SK-N-SH treated with all-trans-retinoic acid at 6 μM for 48 hours (cell line): ENCODE measurements around the gene RFX8.

ENCODE experiments used
- ATAC-seq: fragments of 200-7000 bp; cut with Tn5 transposase; 3 replicates; pipeline ENCODE4 v1.9.1; 2020; ENCODE audit warnings: mild to moderate bottlenecking, moderate library complexity
- ARNTL ChIP-seq: fragments of 450-650 bp; formaldehyde crosslinking; IDR thresholded peaks from 2 replicates; pipeline ENCODE4 v1.5.0; 2020; ENCODE audit warnings: low read depth, mild to moderate bottlenecking, moderate library complexity, borderline replicate concordance
- BACH2 ChIP-seq: fragments of 250-450 bp; sonication (Bioruptor Pico); IDR thresholded peaks from 2 replicates; pipeline ENCODE4 v1.9.0; 2021; ENCODE audit warnings: mild to moderate bottlenecking, borderline replicate concordance
- CSDC2 ChIP-seq: fragments of 250-450 bp; sonication (Bioruptor Pico); IDR thresholded peaks from 2 replicates; pipeline ENCODE4 v1.5.0; 2020; ENCODE audit warnings: mild to moderate bottlenecking, moderate library complexity
- ESRRG ChIP-seq: fragments of 250-450 bp; sonication (Bioruptor Pico); IDR thresholded peaks from 2 replicates; pipeline ENCODE4 v1.6.1; 2021; ENCODE audit warnings: mild to moderate bottlenecking
- ISL1 ChIP-seq: fragments of 250-450 bp; sonication (Bioruptor Pico); IDR thresholded peaks from 2 replicates; pipeline ENCODE4 v2.1.2; 2022; ENCODE audit warnings: mild to moderate bottlenecking, moderate library complexity
- POU6F1 ChIP-seq: fragments of 250-450 bp; sonication (Bioruptor Pico); IDR thresholded peaks from 2 replicates; pipeline ENCODE4 v1.8.0; 2021; ENCODE audit warnings: low read depth, mild to moderate bottlenecking, moderate library complexity, borderline replicate concordance
- PPARA ChIP-seq: fragments of 250-450 bp; sonication (Bioruptor Pico); IDR thresholded peaks from 2 replicates; pipeline ENCODE4 v1.5.0; 2020; ENCODE audit warnings: mild to moderate bottlenecking, borderline replicate concordance
- RARB ChIP-seq: fragments of 250-450 bp; sonication (Bioruptor Pico); IDR thresholded peaks from 2 replicates; pipeline ENCODE4 v1.8.0; 2021; ENCODE audit warnings: mild to moderate bottlenecking, moderate library complexity
- SNAI2 ChIP-seq: fragments of 250-450 bp; sonication (Bioruptor Pico); IDR thresholded peaks from 2 replicates; pipeline ENCODE4 v1.5.0; 2020; ENCODE audit warnings: mild to moderate bottlenecking, moderate library complexity
- TCF4 ChIP-seq: fragments of 250-450 bp; sonication (Bioruptor Pico); IDR thresholded peaks from 2 replicates; pipeline ENCODE4 v1.8.0; 2021; ENCODE audit warnings: mild to moderate bottlenecking, moderate library complexity, borderline replicate concordance
- TOX ChIP-seq: fragments of 250-450 bp; sonication (Bioruptor Pico); IDR thresholded peaks from 2 replicates; pipeline ENCODE4 v1.8.0; 2021; ENCODE audit warnings: mild to moderate bottlenecking, moderate library complexity, borderline replicate concordance
- ZC3H10 ChIP-seq: fragments of 250-450 bp; sonication (Bioruptor Pico); IDR thresholded peaks from 2 replicates; pipeline ENCODE4 v1.5.1; 2021; ENCODE audit warnings: mild to moderate bottlenecking, moderate library complexity
- ZFP3 ChIP-seq: fragments of 250-450 bp; sonication (Bioruptor Pico); IDR thresholded peaks from 2 replicates; pipeline ENCODE4 v1.5.0; 2020; ENCODE audit warnings: mild to moderate bottlenecking, moderate library complexity
- ZFP30 ChIP-seq: fragments of 450-650 bp; formaldehyde crosslinking; IDR thresholded peaks from 2 replicates; pipeline ENCODE4 v1.5.0; 2022; ENCODE audit warnings: mild to moderate bottlenecking, moderate library complexity
- ZNF565 ChIP-seq: fragments of 450-650 bp; formaldehyde crosslinking; conservative IDR thresholded peaks from 2 replicates; pipeline ENCODE4 v1.5.0; 2020; ENCODE audit warnings: low read depth, mild to moderate bottlenecking, moderate library complexity
- ZNF70 ChIP-seq: fragments of 450-650 bp; formaldehyde crosslinking; IDR thresholded peaks from 2 replicates; pipeline ENCODE4 v1.5.0; 2020; ENCODE audit warnings: mild to moderate bottlenecking, moderate library complexity
- ZNF8 ChIP-seq: fragments of 450-650 bp; formaldehyde crosslinking; IDR thresholded peaks from 2 replicates; pipeline ENCODE4 v1.5.0; 2020; ENCODE audit warnings: mild to moderate bottlenecking, moderate library complexity
- TF ChIP-seq, protein P1 (sequence below): fragments of 250-450 bp; sonication (Bioruptor Pico); IDR thresholded peaks from 2 replicates; pipeline ENCODE4 v1.5.1; 2020; ENCODE audit warnings: low read depth, mild to moderate bottlenecking, moderate library complexity
- TF ChIP-seq, protein P2 (sequence below): fragments of 250-450 bp; sonication (Bioruptor Pico); IDR thresholded peaks from 2 replicates; pipeline ENCODE4 v1.5.0; 2020; ENCODE audit warnings: mild to moderate bottlenecking, moderate library complexity

Gene RFX8

DNA sequence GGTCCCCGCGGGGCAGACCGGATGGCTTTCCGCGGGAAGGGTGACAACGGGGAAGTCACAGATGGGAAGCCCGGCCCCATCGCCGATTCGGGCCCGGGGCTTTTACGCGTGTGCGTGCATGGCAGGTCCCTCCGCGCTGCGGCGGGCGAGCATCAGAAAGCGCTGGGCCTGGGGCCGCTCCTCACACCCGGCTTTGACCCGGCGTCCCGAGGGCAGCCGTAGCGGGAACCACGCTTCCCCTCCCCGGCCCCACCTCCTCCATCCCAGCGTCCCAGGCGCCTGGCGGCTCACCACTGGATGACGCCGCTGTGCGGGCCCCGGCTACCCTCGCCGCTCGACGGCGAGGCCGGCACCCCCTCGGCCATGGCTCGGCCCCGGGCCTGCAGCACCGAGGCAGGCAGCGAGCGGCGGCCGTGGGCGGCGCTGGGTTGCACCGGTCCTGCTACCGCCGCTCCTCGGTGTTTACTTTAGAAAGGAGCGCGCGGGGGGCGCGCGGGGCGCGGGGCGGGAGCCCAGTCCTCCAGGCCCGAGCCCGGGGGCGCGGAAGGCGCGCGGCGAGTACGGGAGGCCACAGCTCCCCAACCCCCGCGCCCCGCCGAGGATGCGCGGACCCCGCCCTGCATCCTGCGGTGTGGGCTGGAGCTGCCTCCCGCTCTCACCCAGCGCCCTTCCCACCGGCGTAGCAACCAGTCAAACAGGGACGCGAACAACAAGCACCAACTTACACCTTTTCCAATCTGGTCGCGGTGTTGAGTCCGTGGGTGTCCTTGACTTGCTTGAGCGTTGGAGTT is 806 bp downstream of the RFX8 start:
- peak; percentile 63 for ATAC-seq
- TF ChIP-seq TCF4 (no peak), ZC3H10 (CRISPR knock-in tag) (no peak), ZFP30 (CRISPR knock-in tag) (no peak), ESRRG (no peak), PPARA (CRISPR knock-in tag) (no peak), RARB (CRISPR knock-in tag) (no peak)
- TF ChIP-seq, protein P1, sequence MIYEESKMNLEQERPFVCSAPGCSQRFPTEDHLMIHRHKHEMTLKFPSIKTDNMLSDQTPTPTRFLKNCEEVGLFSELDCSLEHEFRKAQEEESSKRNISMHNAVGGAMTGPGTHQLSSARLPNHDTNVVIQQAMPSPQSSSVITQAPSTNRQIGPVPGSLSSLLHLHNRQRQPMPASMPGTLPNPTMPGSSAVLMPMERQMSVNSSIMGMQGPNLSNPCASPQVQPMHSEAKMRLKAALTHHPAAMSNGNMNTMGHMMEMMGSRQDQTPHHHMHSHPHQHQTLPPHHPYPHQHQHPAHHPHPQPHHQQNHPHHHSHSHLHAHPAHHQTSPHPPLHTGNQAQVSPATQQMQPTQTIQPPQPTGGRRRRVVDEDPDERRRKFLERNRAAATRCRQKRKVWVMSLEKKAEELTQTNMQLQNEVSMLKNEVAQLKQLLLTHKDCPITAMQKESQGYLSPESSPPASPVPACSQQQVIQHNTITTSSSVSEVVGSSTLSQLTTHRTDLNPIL (CRISPR knock-in tag): no peak
- TF ChIP-seq, all 23 proteins: peak for 0

DNA sequence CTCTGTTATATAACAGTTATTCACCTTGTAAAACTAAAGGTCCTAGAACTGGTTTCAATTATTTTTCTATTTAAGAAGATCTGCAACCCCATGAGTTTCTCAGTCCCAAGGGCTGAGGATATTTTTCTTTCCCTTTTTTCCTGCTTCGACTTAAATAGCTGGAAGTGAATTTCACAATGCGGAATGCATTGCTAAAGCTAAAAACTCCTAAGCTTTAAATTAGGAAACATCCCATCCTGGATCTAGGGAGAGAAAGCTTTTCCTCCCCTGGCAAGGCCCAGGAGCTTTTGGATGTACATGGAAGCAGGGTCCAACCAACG is 1.4 kb downstream of the RFX8 start:
- no peak for TF ChIP-seq ZFP30 (CRISPR knock-in tag)
- no peak for TF ChIP-seq CSDC2
- TF ChIP-seq ZNF8: no peak
- no peak for TF ChIP-seq ZNF70 (CRISPR knock-in tag)
- TF ChIP-seq ZFP3 (CRISPR knock-in tag): no peak
- TF ChIP-seq, protein P2, sequence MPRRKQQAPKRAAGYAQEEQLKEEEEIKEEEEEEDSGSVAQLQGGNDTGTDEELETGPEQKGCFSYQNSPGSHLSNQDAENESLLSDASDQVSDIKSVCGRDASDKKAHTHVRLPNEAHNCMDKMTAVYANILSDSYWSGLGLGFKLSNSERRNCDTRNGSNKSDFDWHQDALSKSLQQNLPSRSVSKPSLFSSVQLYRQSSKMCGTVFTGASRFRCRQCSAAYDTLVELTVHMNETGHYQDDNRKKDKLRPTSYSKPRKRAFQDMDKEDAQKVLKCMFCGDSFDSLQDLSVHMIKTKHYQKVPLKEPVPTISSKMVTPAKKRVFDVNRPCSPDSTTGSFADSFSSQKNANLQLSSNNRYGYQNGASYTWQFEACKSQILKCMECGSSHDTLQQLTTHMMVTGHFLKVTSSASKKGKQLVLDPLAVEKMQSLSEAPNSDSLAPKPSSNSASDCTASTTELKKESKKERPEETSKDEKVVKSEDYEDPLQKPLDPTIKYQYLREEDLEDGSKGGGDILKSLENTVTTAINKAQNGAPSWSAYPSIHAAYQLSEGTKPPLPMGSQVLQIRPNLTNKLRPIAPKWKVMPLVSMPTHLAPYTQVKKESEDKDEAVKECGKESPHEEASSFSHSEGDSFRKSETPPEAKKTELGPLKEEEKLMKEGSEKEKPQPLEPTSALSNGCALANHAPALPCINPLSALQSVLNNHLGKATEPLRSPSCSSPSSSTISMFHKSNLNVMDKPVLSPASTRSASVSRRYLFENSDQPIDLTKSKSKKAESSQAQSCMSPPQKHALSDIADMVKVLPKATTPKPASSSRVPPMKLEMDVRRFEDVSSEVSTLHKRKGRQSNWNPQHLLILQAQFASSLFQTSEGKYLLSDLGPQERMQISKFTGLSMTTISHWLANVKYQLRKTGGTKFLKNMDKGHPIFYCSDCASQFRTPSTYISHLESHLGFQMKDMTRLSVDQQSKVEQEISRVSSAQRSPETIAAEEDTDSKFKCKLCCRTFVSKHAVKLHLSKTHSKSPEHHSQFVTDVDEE (CRISPR knock-in tag): no peak
- TF ChIP-seq PPARA (CRISPR knock-in tag): no peak
- no peak for TF ChIP-seq ISL1 (CRISPR knock-in tag)
- no peak for TF ChIP-seq SNAI2 (CRISPR knock-in tag)
- no peak for TF ChIP-seq POU6F1 (CRISPR knock-in tag)
- no peak for TF ChIP-seq ESRRG
- no peak for TF ChIP-seq TOX (CRISPR knock-in tag)
- TF ChIP-seq ZC3H10 (CRISPR knock-in tag): no peak
- TF ChIP-seq RARB (CRISPR knock-in tag): no peak
- no peak for TF ChIP-seq ARNTL (CRISPR knock-in tag)
- TF ChIP-seq BACH2 (CRISPR knock-in tag): no peak
- TF ChIP-seq ZNF565 (CRISPR knock-in tag): no peak
- TF ChIP-seq TCF4: no peak
- TF ChIP-seq, protein P1 (CRISPR knock-in tag): no peak
- ATAC-seq: no peak

GRCh38 chr2:101469863-101470262 is 5.0 kb downstream of the RFX8 start:
- TF ChIP-seq ZFP3 (CRISPR knock-in tag): no peak
- TF ChIP-seq POU6F1 (CRISPR knock-in tag): no peak
- TF ChIP-seq ZNF8: no peak
- TF ChIP-seq ARNTL (CRISPR knock-in tag): no peak
- TF ChIP-seq ZNF565 (CRISPR knock-in tag): no peak
- no peak for TF ChIP-seq ISL1 (CRISPR knock-in tag)
- TF ChIP-seq TCF4: no peak
- TF ChIP-seq, protein P1 (CRISPR knock-in tag): no peak
- no peak for ATAC-seq
